Ovary (tissue), 3 donors: ENCODE data around the gene REC114.

Experiments
- CTCF ChIP-seq, 3 donors: fragments of 450-650 bp in 2 of 3; fragments of 200-600 bp in 1 of 3; IDR thresholded peaks; one replicate each; pipeline versions ENCODE4 v1.5.1 to v1.8.0; 2016 to 2022; ENCODE audit warnings: antibody characterized with exemption in 3 of 3, mild to moderate bottlenecking in 1 of 3
- POLR2A ChIP-seq: fragments of 450-650 bp; IDR thresholded peaks from one replicate; pipeline ENCODE4 v1.6.1; 2017; ENCODE audit warnings: antibody characterized with exemption, mild to moderate bottlenecking, moderate library complexity
- donor health status: DM: no; HTN: no; CAD: no.

GRCh38 chr15:73425510-73425909, 17.5 kb upstream of the REC114 start:
- TF ChIP-seq POLR2A (no peak), CTCF (IDR thresholded peaks at IDR 0.05) (no peak)
